ENCODE measurements around the gene PAQR5. TPM values are rescaled to one million over a fixed set of nuclear protein-coding genes. Genes with fewer than 3 reads are reported as not detected.

Gene PAQR5
- total RNA-seq, 1 donor from 2014 or later, result 1.2 TPM

DNA sequence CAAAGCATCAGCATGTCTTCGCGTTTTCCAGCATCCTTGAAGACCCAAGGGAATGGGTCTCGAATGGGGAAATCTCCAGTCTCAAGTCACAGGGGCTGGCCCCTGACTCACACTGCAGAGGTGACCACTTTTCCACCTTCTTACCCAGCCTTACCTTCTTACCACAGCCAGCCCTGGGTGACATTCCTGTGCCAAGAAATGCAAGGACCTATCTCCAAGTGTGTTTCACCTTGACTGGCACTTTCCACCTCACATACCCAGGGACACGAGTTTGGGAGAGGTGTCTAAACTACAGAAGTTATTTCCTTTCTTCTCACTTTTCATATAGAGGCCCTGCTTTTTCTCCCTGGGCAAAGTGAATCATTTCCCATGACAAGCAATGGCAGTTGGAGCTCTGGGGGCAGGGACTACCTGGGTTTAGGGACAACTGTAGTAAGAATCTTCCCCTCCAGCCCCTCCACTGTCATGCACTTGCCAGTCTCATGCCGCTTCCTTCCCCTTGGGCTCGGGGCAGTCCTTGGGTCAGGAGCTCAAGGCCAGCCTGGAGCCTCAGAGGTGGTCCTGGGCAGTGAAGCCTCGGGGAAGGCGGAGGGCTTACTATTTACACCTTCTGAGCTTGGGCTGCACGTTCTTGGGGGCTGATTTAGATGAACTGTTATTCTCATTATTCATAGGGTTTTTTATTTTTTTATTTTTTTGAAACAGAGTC lies 16.8 kb downstream of the PAQR5 start:
- H3K4me1 Mint-ChIP-seq (ENCODE audit: low read depth, unreplicated experiment), result peaks cover 9% of the 10 kb centered on the region
- TF ChIP-seq CTCF (IDR thresholded peaks at IDR 0.05; ENCODE audit: insufficient read depth, low read depth, low read length), result no peak
- no peak for TF ChIP-seq EZH2 (IDR thresholded peaks at IDR 0.05; ENCODE audit: insufficient read depth, low read length)
- no peak overlapping the region for H2AFZ ChIP-seq (ENCODE audit: low read depth, low read length)
- no peaks in the 10 kb centered on the region for H3K9me3 ChIP-seq (ENCODE audit: insufficient read depth, low read depth, low read length)
- H4K20me1 ChIP-seq (ENCODE audit: insufficient read depth, low read length), result no peaks in the 10 kb centered on the region
- peaks cover 2% of the 10 kb centered on the region for H3K9me3 Mint-ChIP-seq (ENCODE audit: unreplicated experiment)
- H3K4me2 ChIP-seq (ENCODE audit: low read length), result no peak overlapping the region
- no peaks in the 10 kb centered on the region for H3K36me3 ChIP-seq (ENCODE audit: insufficient read depth, low read length)
- no peaks in the 10 kb centered on the region for H3K79me2 ChIP-seq (ENCODE audit: insufficient read depth, low read length)
- DNase-seq (ENCODE audit: low read depth) (no peak), FAIRE-seq (no peak)
- no peak overlapping the region for H3K4me3 ChIP-seq (ENCODE audit: insufficient read depth, low read depth, low read length)
- H3K4me3 Mint-ChIP-seq (ENCODE audit: unreplicated experiment), result no peak overlapping the region
- H3K27me3 ChIP-seq (ENCODE audit: insufficient read depth, low read length), result no peaks in the 10 kb centered on the region
- H3K36me3 Mint-ChIP-seq (ENCODE audit: low read depth, unreplicated experiment), result no peaks in the 10 kb centered on the region
- H3K27ac Mint-ChIP-seq (ENCODE audit: unreplicated experiment), result peak overlapping the region; percentile 21
- H3K4me1 ChIP-seq (ENCODE audit: insufficient read depth, low read length), result peaks cover 13% of the 10 kb centered on the region
- H3K27ac ChIP-seq (ENCODE audit: low read depth, low read length), result no peak overlapping the region
- no peak overlapping the region for H3K9ac ChIP-seq (ENCODE audit: low read length)
- peaks cover 15% of the 10 kb centered on the region for H3K27me3 Mint-ChIP-seq (ENCODE audit: low read depth, unreplicated experiment)

DNA sequence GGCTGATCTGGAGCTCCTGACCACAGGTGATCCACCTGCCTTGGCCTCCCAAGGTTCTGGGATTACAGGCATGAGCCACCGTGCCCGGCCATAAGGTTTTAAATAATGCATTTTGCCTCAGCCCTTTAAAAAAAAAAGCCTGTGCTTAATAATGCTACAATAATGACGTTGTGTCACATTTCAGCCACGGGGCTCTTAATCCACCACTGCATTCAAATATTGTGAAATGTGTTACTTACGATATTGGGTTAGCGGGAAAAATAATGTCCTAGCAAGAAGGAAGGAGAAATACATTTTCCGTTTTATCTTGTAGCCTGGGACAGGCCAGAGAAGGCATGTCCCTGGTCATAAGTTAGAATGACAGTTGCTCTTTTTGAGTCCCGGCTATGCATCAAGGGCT lies 17.6 kb downstream of the PAQR5 start:
- Mint-ChIP-seq H3K27me3 (ENCODE audit: low read depth, unreplicated experiment) (peaks cover 15% of the 10 kb centered on the region), H3K36me3 (ENCODE audit: low read depth, unreplicated experiment) (no peaks in the 10 kb centered on the region), H3K4me1 (ENCODE audit: low read depth, unreplicated experiment) (peaks cover 6% of the 10 kb centered on the region), H3K4me3 (ENCODE audit: unreplicated experiment) (no peak overlapping the region), H3K27ac (ENCODE audit: unreplicated experiment) (no peak overlapping the region), H3K9me3 (ENCODE audit: unreplicated experiment) (peaks cover 2% of the 10 kb centered on the region)
- TF ChIP-seq EZH2 (IDR thresholded peaks at IDR 0.05; ENCODE audit: insufficient read depth, low read length) (no peak), CTCF (IDR thresholded peaks at IDR 0.05; ENCODE audit: insufficient read depth, low read depth, low read length) (no peak)
- FAIRE-seq (no peak), DNase-seq (ENCODE audit: low read depth) (no peak)
- no peaks in the 10 kb centered on the region for H4K20me1 ChIP-seq (ENCODE audit: insufficient read depth, low read length)
- H3K27me3 ChIP-seq (ENCODE audit: insufficient read depth, low read length), result no peaks in the 10 kb centered on the region
- no peak overlapping the region for H3K9ac ChIP-seq (ENCODE audit: low read length)
- peaks cover 9% of the 10 kb centered on the region for H3K4me1 ChIP-seq (ENCODE audit: insufficient read depth, low read length)
- no peaks in the 10 kb centered on the region for H3K9me3 ChIP-seq (ENCODE audit: insufficient read depth, low read depth, low read length)
- no peaks in the 10 kb centered on the region for H3K36me3 ChIP-seq (ENCODE audit: insufficient read depth, low read length)
- H2AFZ ChIP-seq (ENCODE audit: low read depth, low read length), result no peak overlapping the region
- no peak overlapping the region for H3K4me3 ChIP-seq (ENCODE audit: insufficient read depth, low read depth, low read length)
- no peak overlapping the region for H3K27ac ChIP-seq (ENCODE audit: low read depth, low read length)
- no peaks in the 10 kb centered on the region for H3K79me2 ChIP-seq (ENCODE audit: insufficient read depth, low read length)
- no peak overlapping the region for H3K4me2 ChIP-seq (ENCODE audit: low read length)

DNA sequence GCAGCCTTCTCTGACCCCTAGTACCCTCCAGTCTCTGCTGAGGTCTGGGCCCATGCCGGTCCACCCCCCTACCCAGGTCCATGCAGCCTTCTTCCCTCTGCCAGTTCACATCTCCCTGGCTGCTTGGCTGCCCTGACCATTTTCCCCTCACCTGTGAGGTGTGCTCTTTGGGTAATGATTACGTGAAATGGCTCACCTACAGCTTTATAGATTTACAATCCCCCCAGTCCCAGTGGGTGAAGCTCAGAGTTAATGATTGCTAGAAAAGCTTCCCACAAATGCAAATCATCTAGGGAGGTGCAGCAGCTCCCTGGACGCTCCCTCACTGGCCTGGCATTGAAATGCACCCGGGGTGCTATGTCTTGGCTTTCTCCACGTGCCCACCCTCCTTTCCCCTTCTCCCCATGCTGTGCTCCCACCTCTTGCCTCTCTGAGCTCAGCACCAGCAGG lies 18.7 kb downstream of the PAQR5 start:
- Histone ChIP-seq H3K79me2 (ENCODE audit: insufficient read depth, low read length) (no peaks in the 10 kb centered on the region), H3K4me3 (ENCODE audit: insufficient read depth, low read depth, low read length) (no peak overlapping the region), H3K9ac (ENCODE audit: low read length) (no peak overlapping the region), H3K36me3 (ENCODE audit: insufficient read depth, low read length) (no peaks in the 10 kb centered on the region), H4K20me1 (ENCODE audit: insufficient read depth, low read length) (no peaks in the 10 kb centered on the region), H3K27me3 (ENCODE audit: insufficient read depth, low read length) (no peaks in the 10 kb centered on the region), H3K4me1 (ENCODE audit: insufficient read depth, low read length) (no peaks in the 10 kb centered on the region), H3K4me2 (ENCODE audit: low read length) (no peak overlapping the region), H2AFZ (ENCODE audit: low read depth, low read length) (no peak overlapping the region), H3K9me3 (ENCODE audit: insufficient read depth, low read depth, low read length) (no peaks in the 10 kb centered on the region), H3K27ac (ENCODE audit: low read depth, low read length) (no peak overlapping the region)
- no peaks in the 10 kb centered on the region for H3K36me3 Mint-ChIP-seq (ENCODE audit: low read depth, unreplicated experiment)
- peaks cover 2% of the 10 kb centered on the region for H3K9me3 Mint-ChIP-seq (ENCODE audit: unreplicated experiment)
- H3K4me3 Mint-ChIP-seq (ENCODE audit: unreplicated experiment), result no peak overlapping the region
- peak overlapping the region; percentile 26 for H3K27ac Mint-ChIP-seq (ENCODE audit: unreplicated experiment)
- DNase-seq (ENCODE audit: low read depth), result no peak
- no peak for FAIRE-seq
- TF ChIP-seq CTCF (IDR thresholded peaks at IDR 0.05; ENCODE audit: insufficient read depth, low read depth, low read length) (no peak), EZH2 (IDR thresholded peaks at IDR 0.05; ENCODE audit: insufficient read depth, low read length) (no peak)
- H3K27me3 Mint-ChIP-seq (ENCODE audit: low read depth, unreplicated experiment), result peaks cover 15% of the 10 kb centered on the region
- no peaks in the 10 kb centered on the region for H3K4me1 Mint-ChIP-seq (ENCODE audit: low read depth, unreplicated experiment)

All from astrocyte (in vitro differentiated cells and primary cell).